ENCODE measurements around the gene SORL1.
A peak's percentile ranks its signal among the peaks of the same experiment; 100 is the strongest.

The SORL1 gene

GRCh38 chr11:121449123-121449522, 3.0 kb upstream of the SORL1 start:
- no peak for TF ChIP-seq EP300 (IDR thresholded peaks at IDR 0.05; ENCODE audit: borderline replicate concordance)
- TF ChIP-seq NFIC (IDR thresholded peaks at IDR 0.05), result no peak
- no peak for TF ChIP-seq TAF1 (IDR thresholded peaks at IDR 0.05; ENCODE audit: low read depth)
- no peak for TF ChIP-seq TCF12 (IDR thresholded peaks at IDR 0.05; ENCODE audit: low read depth)
- TF ChIP-seq FOXM1 (IDR thresholded peaks at IDR 0.05; ENCODE audit: borderline replicate concordance, low read depth), result no peak
- no peak for TF ChIP-seq REST (IDR thresholded peaks at IDR 0.05; ENCODE audit: low read depth)
- no peak for TF ChIP-seq ZBTB7A (IDR thresholded peaks at IDR 0.05; ENCODE audit: low read depth)
- TF ChIP-seq CREB1 (IDR thresholded peaks at IDR 0.05; ENCODE audit: low read depth), result no peak

DNA sequence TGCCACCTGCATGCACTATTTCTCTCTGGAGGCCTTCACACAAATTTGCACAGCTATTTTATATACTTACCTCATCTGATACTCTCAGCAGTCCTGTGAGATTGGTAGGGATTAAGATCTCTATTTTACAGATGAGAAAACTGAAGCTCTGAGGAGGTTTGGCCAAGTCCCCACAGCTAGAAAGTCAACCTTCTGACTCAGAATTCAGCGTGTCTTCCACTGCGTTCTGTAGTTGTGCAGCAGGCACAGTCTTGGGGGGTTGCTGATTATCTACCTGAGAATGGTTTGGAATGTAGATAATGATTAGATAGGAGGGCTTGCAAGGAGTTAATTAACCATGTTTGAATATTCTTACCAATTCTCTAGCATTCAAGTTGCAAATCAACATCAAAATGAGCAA, 2.5 kb upstream of the SORL1 start:
- TF ChIP-seq EP300 (IDR thresholded peaks at IDR 0.05; ENCODE audit: borderline replicate concordance) (no peak), ZBTB7A (IDR thresholded peaks at IDR 0.05; ENCODE audit: low read depth) (no peak), RAD21 (IDR thresholded peaks at IDR 0.05; ENCODE audit: low read depth) (no peak), MAX (IDR thresholded peaks at IDR 0.05) (no peak), YY1 (IDR thresholded peaks at IDR 0.05; ENCODE audit: low read depth) (no peak), CREB1 (IDR thresholded peaks at IDR 0.05; ENCODE audit: low read depth) (no peak), TEAD4 (IDR thresholded peaks at IDR 0.05) (no peak), CEBPB (IDR thresholded peaks at IDR 0.05) (no peak), FOXM1 (IDR thresholded peaks at IDR 0.05; ENCODE audit: borderline replicate concordance, low read depth) (no peak), TCF12 (IDR thresholded peaks at IDR 0.05; ENCODE audit: low read depth) (no peak), TAF1 (IDR thresholded peaks at IDR 0.05; ENCODE audit: low read depth) (no peak), NFIC (IDR thresholded peaks at IDR 0.05) (no peak), USF1 (IDR thresholded peaks at IDR 0.05) (no peak), REST (IDR thresholded peaks at IDR 0.05; ENCODE audit: low read depth) (no peak), EGR1 (IDR thresholded peaks at IDR 0.05) (no peak)

- TF ChIP-seq FOXM1 (IDR thresholded peaks at IDR 0.05; ENCODE audit: borderline replicate concordance, low read depth), result no peak
Observed at GRCh38 chr11:121450401-121450800, 1.7 kb upstream of the SORL1 start.

DNA sequence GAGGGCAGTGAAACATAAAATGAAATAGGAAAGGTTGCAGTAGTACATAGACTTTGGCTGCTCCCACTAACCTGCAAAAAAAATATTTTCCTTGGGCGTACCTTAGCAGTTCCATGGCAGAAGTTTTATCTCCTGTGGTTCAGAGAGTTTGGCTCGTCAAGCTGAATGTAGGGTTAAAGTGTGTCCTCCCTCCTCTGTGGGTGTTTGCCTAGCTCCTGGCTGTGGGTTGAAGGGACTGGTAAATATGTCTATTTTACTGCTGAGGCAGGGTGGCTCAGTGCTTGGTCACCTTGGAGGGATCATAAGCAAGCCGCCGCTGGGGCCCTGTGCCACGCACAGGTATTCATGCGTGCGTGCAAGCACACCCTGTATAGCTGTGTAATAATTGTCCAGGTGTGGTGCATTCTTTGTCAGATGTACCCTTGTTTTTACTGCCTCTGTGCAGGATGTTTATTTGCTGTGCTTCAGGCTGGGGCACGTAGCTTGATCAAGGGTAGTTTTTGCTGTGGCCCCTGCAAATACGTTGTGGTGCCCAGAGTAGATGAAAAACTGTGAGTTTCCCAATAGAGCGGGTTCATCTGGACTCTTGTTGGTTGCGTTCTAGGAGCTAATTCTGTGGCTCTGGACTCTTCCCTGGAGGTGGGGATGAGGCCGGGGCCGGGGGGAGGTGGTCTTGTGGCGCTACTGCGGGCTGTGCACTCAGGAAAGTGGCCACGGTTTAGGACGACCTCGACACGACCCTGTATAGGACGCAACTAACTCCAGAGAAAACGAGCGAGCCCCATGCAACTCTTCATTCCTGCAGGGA, 732 bp upstream of the SORL1 start:
- no peak for TF ChIP-seq FOXM1 (IDR thresholded peaks at IDR 0.05; ENCODE audit: borderline replicate concordance, low read depth)
- no peak for TF ChIP-seq TEAD4 (IDR thresholded peaks at IDR 0.05)
- TF ChIP-seq TCF12 (IDR thresholded peaks at IDR 0.05; ENCODE audit: low read depth), result 0 out of 2 replicates have a peak, but pooled peaks have one; percentile 1

- no peak for TF ChIP-seq TCF12 (IDR thresholded peaks at IDR 0.05; ENCODE audit: low read depth)
- TF ChIP-seq CEBPB (IDR thresholded peaks at IDR 0.05), result no peak
- no peak for TF ChIP-seq EGR1 (IDR thresholded peaks at IDR 0.05)
- no peak for TF ChIP-seq MAX (IDR thresholded peaks at IDR 0.05)
- TF ChIP-seq CREB1 (IDR thresholded peaks at IDR 0.05; ENCODE audit: low read depth), result no peak
- no peak for TF ChIP-seq NFIC (IDR thresholded peaks at IDR 0.05)
- TF ChIP-seq ZBTB7A (IDR thresholded peaks at IDR 0.05; ENCODE audit: low read depth), result no peak
- TF ChIP-seq YY1 (IDR thresholded peaks at IDR 0.05; ENCODE audit: low read depth), result no peak
- no peak for TF ChIP-seq EP300 (IDR thresholded peaks at IDR 0.05; ENCODE audit: borderline replicate concordance)
- TF ChIP-seq REST (IDR thresholded peaks at IDR 0.05; ENCODE audit: low read depth), result no peak
- no peak for TF ChIP-seq TEAD4 (IDR thresholded peaks at IDR 0.05)
- TF ChIP-seq TAF1 (IDR thresholded peaks at IDR 0.05; ENCODE audit: low read depth), result no peak
- TF ChIP-seq FOXM1 (IDR thresholded peaks at IDR 0.05; ENCODE audit: borderline replicate concordance, low read depth), result no peak
- no peak for TF ChIP-seq USF1 (IDR thresholded peaks at IDR 0.05)
- no peak for TF ChIP-seq RAD21 (IDR thresholded peaks at IDR 0.05; ENCODE audit: low read depth)
Observed at GRCh38 chr11:121452609-121453150, 566 bp downstream of the SORL1 start, which contains the start of gene SORL1-AS1. TSS of gene SORL1-AS1 (minus strand) at chr11:121452967.
